ENCODE data around the gene IQCK. TPM values are rescaled to one million over a fixed set of nuclear protein-coding genes. Genes with fewer than 3 reads are reported as not detected.
"Not testable (repeated sequence)": the region's sequence is repeated elsewhere in the genome, so short reads cannot be mapped to it uniquely, and the experiment has no call there.

Gene IQCK
- total RNA-seq (2014; rRNA removed; shearing (Covaris generic)), result 4.7 and 15.3 TPM in 2 replicates

- DNase-seq (ENCODE audit: low read depth), result peak; percentile 83
Observed at GRCh38 chr16:19717741-19718623, at the start of gene IQCK, which contains the start of gene KNOP1. IQCK (plus strand) TSS chr16:19718271; CDS start chr16:19718307, 36 bp downstream. KNOP1 (minus strand) TSS chr16:19718227; CDS start chr16:19715035, 3,192 bp downstream.

GRCh38 chr16:19672378-19672777 is 45.7 kb upstream of the IQCK start:
- DNase-seq (ENCODE audit: low read depth), result no peak

GRCh38 chr16:19674485-19674884 is 43.6 kb upstream of the IQCK start:
- DNase-seq (ENCODE audit: low read depth), result no peak

- DNase-seq (ENCODE audit: low read depth), result no peak
Observed at GRCh38 chr16:19677402-19677801, 40.7 kb upstream of the IQCK start.

DNA sequence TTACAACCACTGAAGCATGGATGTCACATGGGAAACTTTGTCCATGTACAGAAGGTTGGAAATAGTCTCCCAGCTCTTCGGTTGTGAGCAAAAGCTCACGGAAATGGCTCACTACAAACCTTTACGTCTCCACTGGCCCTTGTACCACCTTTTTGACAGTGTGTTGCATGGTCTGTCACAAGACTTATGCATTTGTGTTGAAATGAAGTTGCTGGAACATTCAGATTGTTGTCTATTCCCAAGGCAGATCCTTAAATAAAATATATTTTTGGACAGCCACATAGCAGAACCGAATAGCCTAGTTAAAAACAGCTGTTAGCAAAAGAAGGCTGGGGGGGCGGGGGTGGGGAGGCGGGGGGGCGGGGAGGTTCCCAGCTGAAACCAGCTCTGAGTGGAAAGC is 39.3 kb upstream of the IQCK start:
- DNase-seq (ENCODE audit: low read depth), result no peak

- not testable (repeated sequence) for DNase-seq (ENCODE audit: low read depth)
Observed at GRCh38 chr16:19679281-19679680, 38.8 kb upstream of the IQCK start.

DNA sequence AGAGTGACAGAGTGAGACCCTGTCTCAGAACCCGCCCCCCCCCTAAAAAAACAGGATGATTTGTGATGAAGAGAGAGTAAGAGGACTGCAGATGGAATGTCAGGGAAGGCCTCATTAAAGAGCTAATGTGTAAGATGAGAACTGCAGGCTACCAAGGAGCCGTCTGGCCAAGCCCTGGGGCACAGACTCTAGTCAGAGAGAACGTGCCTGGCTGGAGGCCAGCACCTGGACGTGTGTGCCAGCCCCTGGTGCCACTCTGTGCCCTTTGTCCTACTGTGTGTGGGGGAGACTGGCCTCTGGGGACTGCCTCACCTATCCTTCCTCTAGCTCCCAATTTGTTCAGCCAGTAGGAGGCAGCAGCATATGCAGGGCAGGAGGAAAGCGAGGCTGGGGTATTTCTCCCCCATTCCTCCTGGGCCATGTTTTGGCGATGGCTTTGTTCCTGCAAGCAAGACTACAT is 37.2 kb upstream of the IQCK start:
- DNase-seq (ENCODE audit: low read depth), result no peak

DNA sequence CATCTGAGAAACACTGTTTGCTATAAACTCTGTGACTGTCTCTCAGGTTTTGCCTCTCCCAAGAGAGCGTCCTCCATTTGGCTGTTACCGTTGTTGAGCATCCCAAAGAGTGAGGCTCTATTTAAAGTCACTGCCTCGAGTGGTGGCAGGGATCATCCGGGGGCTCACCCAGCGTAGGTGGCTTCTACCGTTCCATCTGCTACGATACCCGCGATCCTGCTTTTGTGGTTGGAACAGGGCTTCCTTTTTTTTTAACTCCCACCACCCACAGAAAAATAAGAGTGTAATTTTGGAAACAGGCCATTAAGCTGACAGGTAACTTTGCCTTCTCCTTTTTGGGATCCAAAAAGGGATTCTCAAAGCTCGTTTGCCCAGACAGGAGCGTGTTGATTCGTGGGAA is 36.4 kb upstream of the IQCK start:
- DNase-seq (ENCODE audit: low read depth), result no peak

DNA sequence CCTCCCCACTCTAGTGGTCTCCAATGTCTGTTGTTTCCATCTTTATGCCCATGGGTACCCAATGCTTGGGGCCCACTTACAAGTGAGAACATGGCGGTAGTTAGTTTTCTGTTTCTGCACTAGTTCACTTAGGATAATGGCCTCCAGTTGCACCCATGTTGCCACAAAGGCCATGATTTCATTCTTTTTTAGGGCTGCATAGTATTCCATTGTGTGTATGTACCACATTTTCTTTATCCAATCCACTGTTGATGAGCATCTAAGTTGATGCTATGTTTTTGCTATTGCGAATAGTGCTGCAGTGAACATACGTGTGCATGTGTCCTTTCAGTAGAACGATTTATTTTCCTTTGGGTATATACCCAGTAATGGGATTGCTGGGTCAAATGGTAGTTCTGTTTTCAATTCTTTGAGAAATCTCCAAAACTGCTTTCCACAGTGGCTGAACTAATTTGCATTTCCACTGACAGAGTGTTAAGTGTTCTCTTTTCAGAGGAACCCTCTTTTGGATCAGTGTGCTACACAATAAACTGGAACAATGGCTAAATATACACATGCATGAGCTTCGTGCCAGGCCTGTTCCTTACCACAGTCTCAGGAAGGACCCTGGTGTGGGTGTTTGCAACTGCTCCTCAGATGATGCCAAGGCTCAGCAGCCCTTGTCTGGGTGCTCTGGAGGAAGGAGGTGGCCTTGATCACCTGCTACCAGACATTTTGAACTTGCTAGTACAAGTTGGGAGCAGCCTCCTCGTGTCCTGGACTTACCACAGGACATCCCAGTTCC is 34.4 kb upstream of the IQCK start:
- DNase-seq (ENCODE audit: low read depth), result no peak

DNA sequence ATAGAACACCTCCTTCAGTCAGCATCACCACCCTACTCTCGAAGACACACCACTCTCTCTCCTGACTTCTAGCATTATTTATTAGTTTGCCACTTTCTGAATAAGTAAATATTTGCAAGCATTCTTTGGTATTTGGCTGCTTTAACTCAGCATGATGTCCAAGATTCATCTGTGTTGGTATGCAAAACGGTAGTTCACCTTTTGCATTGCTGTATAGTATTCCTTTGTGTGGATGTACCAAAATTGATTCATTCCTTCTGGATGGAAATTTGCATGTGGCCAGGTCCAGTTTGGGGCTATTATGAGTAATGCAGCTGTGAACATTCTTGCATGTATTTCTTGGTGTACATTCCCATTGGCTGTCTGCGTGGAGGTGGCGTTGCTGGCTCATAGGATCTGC is 32.9 kb upstream of the IQCK start:
- DNase-seq (ENCODE audit: low read depth), result no peak

GRCh38 chr16:19687279-19687678 is 30.8 kb upstream of the IQCK start:
- no peak for DNase-seq (ENCODE audit: low read depth)

DNA sequence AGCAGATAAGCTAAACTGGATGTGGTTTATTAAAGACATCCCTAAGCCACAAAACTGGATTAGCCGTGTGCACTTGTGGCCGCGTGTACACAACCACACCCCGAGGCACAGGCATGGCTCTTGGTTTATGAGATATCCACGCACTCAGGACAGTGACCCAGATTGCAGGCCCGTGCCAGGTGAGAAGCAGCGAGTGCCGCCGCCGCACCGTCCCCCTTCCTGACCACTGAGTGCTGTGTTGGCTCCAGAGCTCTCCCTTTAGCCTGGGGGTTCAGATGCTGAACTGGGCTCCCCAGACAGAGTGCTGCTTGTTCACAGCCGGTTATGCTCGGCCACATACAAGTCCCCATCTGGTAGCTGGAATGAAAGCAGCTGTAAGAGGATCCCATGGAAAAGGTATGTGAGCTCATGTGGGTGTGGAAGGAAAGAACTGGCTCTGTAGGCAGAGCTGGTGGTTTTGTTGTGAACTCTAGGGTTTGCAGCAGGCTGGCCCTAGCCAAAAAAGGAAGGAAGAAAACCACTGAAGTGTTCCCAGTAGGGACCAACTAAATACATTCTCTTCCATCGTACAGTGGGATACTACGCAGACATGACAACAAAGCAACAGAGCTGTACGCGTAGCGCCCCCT is 29.6 kb upstream of the IQCK start:
- no peak for DNase-seq (ENCODE audit: low read depth)

GRCh38 chr16:19689342-19689741 is 28.7 kb upstream of the IQCK start:
- no peak for DNase-seq (ENCODE audit: low read depth)

DNA sequence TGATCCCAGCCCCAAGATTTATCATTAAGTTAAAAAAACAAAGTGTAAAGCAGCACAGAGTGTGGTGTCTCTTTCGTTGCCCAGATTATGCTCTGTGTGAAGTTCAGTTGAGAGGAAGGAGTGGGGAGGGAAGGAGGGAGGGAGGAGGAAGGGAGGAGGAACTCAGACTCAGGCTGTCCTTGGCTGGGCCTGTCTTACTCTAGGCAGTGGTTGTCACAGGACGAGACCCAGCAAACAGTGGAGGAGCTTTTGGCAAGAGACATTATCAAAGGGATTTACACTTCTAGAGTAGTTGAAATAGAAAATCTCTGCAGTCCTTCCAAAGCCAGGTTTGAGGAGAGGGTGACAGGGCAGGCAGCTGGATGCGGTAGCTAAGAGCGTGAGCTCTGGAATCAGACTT is 27.9 kb upstream of the IQCK start:
- no peak for DNase-seq (ENCODE audit: low read depth)

- DNase-seq (ENCODE audit: low read depth), result peak; percentile 52
Observed at GRCh38 chr16:19691161-19691711, 26.8 kb upstream of the IQCK start.

GRCh38 chr16:19694989-19695388 is 23.1 kb upstream of the IQCK start:
- no peak for DNase-seq (ENCODE audit: low read depth)

- DNase-seq (ENCODE audit: low read depth), result peak; percentile 77
Observed at GRCh38 chr16:19696328-19696727, 21.7 kb upstream of the IQCK start.

GRCh38 chr16:19696961-19697360 is 21.1 kb upstream of the IQCK start:
- no peak for DNase-seq (ENCODE audit: low read depth)

GRCh38 chr16:19697756-19698318 is 20.2 kb upstream of the IQCK start:
- DNase-seq (ENCODE audit: low read depth), result no peak

- peak; percentile 59 for DNase-seq (ENCODE audit: low read depth)
Observed at GRCh38 chr16:19698480-19699465, 19.3 kb upstream of the IQCK start.

Data from RPMI7951 (cell line).